BJ (cell line): Measurements from ENCODE around the gene RTF1. TPM values are rescaled to one million over a fixed set of nuclear protein-coding genes. Genes with fewer than 3 reads are reported as not detected.

ENCODE experiments used
- CTCF ChIA-PET: fragments of 350-600 bp; formaldehyde crosslinking; extraction: SDS; loops from one replicate; lab custom pipeline; 2021; ENCODE audit warnings: antibody characterized with exemption, inconsistent platforms; lab: Yijun Ruan, JAX
- POLR2A ChIA-PET: fragments of 300-600 bp; sonication (Branson Sonifier 250); formaldehyde crosslinking; extraction: SDS; loops from one replicate; lab custom pipeline; 2021; ENCODE audit warnings: antibody characterized with exemption; lab: Charles Lee
- DNase-seq: peaks from one replicate; pipeline ENCODE4 v3.0.0-alpha.2; 2011; ENCODE audit warnings: low read depth
- H3K27me3 ChIP-seq: 2 replicates; pipeline ENCODE4 v1.6.0; 2011; ENCODE audit warnings: low read length; ENCODE audit not compliant: control insufficient read depth, insufficient read depth
- H3K36me3 ChIP-seq: 2 replicates; pipeline ENCODE4 v1.5.1; 2011; ENCODE audit warnings: low read length; ENCODE audit not compliant: control insufficient read depth, insufficient read depth
- H3K4me3 ChIP-seq: 2 replicates; pipeline ENCODE4 v1.5.1; 2011; ENCODE audit warnings: low read depth, mild to moderate bottlenecking, control low read depth, low read length
- polyA plus RNA-seq: library from polyadenylated mRNA; depleted of rRNA; stranded (reverse); fragments of >200 nt; gene quantifications from 2 replicates; pipeline ENCODE4 v1.2.3, GENCODE V29; 2011
- TF ChIP-seq, protein P1 (sequence below): IDR thresholded peaks from 2 replicates; pipeline ENCODE4 v1.5.1; 2011; ENCODE audit warnings: low read depth, mild to moderate bottlenecking, control low read depth, inconsistent platforms, low read length, moderate library complexity; ENCODE audit not compliant: insufficient read depth

RTF1 gene
- polyA plus RNA-seq, 1 experiment, result 22.6 TPM

DNA sequence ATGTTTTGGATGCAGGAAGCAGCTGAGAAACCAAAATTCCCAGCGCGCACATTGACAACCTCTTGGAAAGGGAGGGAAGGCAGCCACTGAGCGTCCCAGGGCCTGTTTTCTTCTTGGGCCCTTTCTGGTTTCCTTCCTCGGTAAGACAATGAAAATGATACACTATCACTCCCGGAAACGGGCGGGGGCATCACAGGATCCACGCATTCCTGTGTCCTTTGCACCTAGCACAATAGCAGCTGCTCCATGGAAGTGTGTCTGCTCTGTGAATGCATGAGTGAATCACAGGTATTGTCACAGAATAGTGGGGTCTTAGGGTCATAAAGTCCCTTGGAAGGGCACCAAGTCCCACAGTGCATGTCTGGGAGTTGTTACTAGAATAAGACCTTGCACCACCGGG, 70.5 kb downstream of the RTF1 start:
- ChIA-PET POLR2A (no interaction called here), CTCF (no interaction called here)
- TF ChIP-seq, protein P1, sequence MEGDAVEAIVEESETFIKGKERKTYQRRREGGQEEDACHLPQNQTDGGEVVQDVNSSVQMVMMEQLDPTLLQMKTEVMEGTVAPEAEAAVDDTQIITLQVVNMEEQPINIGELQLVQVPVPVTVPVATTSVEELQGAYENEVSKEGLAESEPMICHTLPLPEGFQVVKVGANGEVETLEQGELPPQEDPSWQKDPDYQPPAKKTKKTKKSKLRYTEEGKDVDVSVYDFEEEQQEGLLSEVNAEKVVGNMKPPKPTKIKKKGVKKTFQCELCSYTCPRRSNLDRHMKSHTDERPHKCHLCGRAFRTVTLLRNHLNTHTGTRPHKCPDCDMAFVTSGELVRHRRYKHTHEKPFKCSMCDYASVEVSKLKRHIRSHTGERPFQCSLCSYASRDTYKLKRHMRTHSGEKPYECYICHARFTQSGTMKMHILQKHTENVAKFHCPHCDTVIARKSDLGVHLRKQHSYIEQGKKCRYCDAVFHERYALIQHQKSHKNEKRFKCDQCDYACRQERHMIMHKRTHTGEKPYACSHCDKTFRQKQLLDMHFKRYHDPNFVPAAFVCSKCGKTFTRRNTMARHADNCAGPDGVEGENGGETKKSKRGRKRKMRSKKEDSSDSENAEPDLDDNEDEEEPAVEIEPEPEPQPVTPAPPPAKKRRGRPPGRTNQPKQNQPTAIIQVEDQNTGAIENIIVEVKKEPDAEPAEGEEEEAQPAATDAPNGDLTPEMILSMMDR, result no peak
- Histone ChIP-seq H3K4me3 (no peak overlapping the region), H3K27me3 (no peaks in the 10 kb centered on the region), H3K36me3 (no peaks in the 10 kb centered on the region; the same call in 1 of the 2 replicates)
- no peak for DNase-seq

- Histone ChIP-seq H3K27me3 (no peaks in the 10 kb centered on the region), H3K4me3 (no peak overlapping the region), H3K36me3 (no peaks in the 10 kb centered on the region; the same call in 1 of the 2 replicates)
- ChIA-PET POLR2A (no interaction called here), CTCF (no interaction called here)
- no peak for DNase-seq
- TF ChIP-seq, protein P1, result no peak
These were observed 70.9 kb downstream of the RTF1 start for GRCh38 chr15:41487802-41488201.

- no peak overlapping the region for H3K4me3 ChIP-seq
- TF ChIP-seq, protein P1, result no peak
- peaks cover 4% of the 10 kb centered on the region; the same call in 1 of the 2 replicates for H3K27me3 ChIP-seq
- H3K36me3 ChIP-seq, result no peaks in the 10 kb centered on the region; the same call in 1 of the 2 replicates
- DNase-seq, result no peak
- CTCF ChIA-PET, result interaction anchor here (1.2 kb wide), 1 partner anchor 45 kb away, joined by 3 read pairs; no protein-coding TSS in a partner anchor
- POLR2A ChIA-PET, result no interaction called here
These were observed 72.7 kb downstream of the RTF1 start for GRCh38 chr15:41489641-41490040.

- ChIA-PET POLR2A (no interaction called here), CTCF (interaction anchor here (1.0 to 1.2 kb wide), 2 partner anchors 13 to 44 kb away, joined by 3 read pairs; no protein-coding TSS in a partner anchor)
- TF ChIP-seq, protein P1, result no peak
- H3K27me3 ChIP-seq, result peaks cover 7% of the 10 kb centered on the region
- H3K36me3 ChIP-seq, result no peaks in the 10 kb centered on the region; the same call in 1 of the 2 replicates
- DNase-seq, result peak; percentile 93
- no peak overlapping the region for H3K4me3 ChIP-seq
These were observed 73.5 kb downstream of the RTF1 start for GRCh38 chr15:41490355-41490754.

GRCh38 chr15:41491889-41492288, 75.0 kb downstream of the RTF1 start:
- peaks cover 7% of the 10 kb centered on the region for H3K27me3 ChIP-seq
- H3K36me3 ChIP-seq, result no peaks in the 10 kb centered on the region
- no peak for DNase-seq
- ChIA-PET CTCF (no interaction called here), POLR2A (no interaction called here)
- TF ChIP-seq, protein P1, result no peak
- H3K4me3 ChIP-seq, result no peak overlapping the region
